ENCODE measurements around the gene GAREM1.
"Not testable (repeated sequence)": the region's sequence is repeated elsewhere in the genome, so short reads cannot be mapped to it uniquely, and the experiment has no call there.

The GAREM1 gene

DNA sequence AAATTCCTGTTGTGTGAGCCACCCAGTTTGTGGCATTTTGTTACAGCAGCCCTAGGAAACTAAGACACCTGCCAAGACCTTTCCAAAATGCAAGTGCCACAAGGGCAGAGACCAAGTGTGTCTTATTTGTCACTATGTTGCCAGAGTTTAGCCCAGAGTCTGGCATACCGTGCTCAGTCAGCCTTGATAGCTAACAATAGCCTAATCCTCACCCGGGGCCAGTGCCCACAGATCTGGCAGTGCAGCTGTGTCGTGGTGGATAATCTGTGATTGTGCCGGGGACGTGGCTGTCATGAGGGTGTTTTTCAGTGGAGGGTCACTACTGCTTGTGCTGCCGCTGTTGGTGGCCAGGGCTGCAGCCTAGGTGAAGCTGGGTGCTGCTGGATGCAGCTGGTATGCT is 227.3 kb downstream of the GAREM1 start:
- no peak for DNase-seq (ENCODE audit: low read depth)
- H3K4me3 ChIP-seq (ENCODE audit: low read depth, low read length): no peak overlapping the region
- TF ChIP-seq, protein P1, sequence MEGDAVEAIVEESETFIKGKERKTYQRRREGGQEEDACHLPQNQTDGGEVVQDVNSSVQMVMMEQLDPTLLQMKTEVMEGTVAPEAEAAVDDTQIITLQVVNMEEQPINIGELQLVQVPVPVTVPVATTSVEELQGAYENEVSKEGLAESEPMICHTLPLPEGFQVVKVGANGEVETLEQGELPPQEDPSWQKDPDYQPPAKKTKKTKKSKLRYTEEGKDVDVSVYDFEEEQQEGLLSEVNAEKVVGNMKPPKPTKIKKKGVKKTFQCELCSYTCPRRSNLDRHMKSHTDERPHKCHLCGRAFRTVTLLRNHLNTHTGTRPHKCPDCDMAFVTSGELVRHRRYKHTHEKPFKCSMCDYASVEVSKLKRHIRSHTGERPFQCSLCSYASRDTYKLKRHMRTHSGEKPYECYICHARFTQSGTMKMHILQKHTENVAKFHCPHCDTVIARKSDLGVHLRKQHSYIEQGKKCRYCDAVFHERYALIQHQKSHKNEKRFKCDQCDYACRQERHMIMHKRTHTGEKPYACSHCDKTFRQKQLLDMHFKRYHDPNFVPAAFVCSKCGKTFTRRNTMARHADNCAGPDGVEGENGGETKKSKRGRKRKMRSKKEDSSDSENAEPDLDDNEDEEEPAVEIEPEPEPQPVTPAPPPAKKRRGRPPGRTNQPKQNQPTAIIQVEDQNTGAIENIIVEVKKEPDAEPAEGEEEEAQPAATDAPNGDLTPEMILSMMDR (IDR thresholded peaks at IDR 0.05; ENCODE audit: low read depth, low read length, missing control alignments): no peak

- TF ChIP-seq, protein P1 (IDR thresholded peaks at IDR 0.05; ENCODE audit: low read depth, low read length, missing control alignments): no peak
- no peak for DNase-seq (ENCODE audit: low read depth)
- H3K4me3 ChIP-seq (ENCODE audit: low read depth, low read length): no peak overlapping the region
Measured at GRCh38 chr18:32242395-32242794, 228.3 kb downstream of the GAREM1 start.

GRCh38 chr18:32238635-32239268 is 231.9 kb downstream of the GAREM1 start:
- no peak for DNase-seq (ENCODE audit: low read depth)
- TF ChIP-seq, protein P1 (IDR thresholded peaks at IDR 0.05; ENCODE audit: low read depth, low read length, missing control alignments): no peak
- H3K4me3 ChIP-seq (ENCODE audit: low read depth, low read length): no peak overlapping the region

- TF ChIP-seq, protein P1 (IDR thresholded peaks at IDR 0.05; ENCODE audit: low read depth, low read length, missing control alignments): no peak
- no peak for DNase-seq (ENCODE audit: low read depth)
- no peak overlapping the region for H3K4me3 ChIP-seq (ENCODE audit: low read depth, low read length)
Measured at GRCh38 chr18:32237049-32237448, 233.6 kb downstream of the GAREM1 start.

- H3K4me3 ChIP-seq (ENCODE audit: low read depth, low read length); DNase-seq (ENCODE audit: low read depth): not testable (repeated sequence)
Measured at GRCh38 chr18:32233348-32233747, 237.3 kb downstream of the GAREM1 start.

DNA sequence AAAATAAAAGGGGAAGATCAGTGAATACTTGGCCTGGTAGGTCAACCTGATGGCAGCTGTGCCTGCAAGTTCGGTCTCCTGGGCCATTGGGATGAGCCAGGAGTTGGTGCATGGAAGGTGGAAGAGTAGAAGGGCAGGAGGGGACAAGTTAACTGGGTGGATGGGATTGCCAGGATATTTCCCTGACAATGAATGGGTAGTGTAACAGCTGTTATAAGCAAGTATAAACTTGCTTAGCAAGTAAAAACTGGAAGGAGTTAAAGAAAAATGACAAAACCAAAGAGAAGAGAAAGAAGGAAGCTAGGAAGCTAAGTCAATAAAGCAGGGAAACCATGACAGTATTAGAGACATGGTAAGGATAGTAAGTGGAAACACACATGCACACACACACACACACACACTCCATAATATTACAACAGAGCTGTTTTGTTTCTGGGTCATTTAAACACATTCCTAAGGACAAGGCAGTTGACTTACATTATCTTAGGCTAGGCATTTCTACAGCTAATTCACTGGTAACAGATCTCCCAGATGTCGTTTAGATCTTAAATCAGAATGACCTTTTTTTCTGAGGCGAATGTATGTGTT is 251.2 kb downstream of the GAREM1 start:
- TF ChIP-seq, protein P1 (IDR thresholded peaks at IDR 0.05; ENCODE audit: low read depth, low read length, missing control alignments): no peak
- DNase-seq (ENCODE audit: low read depth): no peak
- no peak overlapping the region for H3K4me3 ChIP-seq (ENCODE audit: low read depth, low read length)

GRCh38 chr18:32216390-32216789 is 254.3 kb downstream of the GAREM1 start:
- TF ChIP-seq, protein P1 (IDR thresholded peaks at IDR 0.05; ENCODE audit: low read depth, low read length, missing control alignments): no peak
- DNase-seq (ENCODE audit: low read depth): no peak
- no peak overlapping the region for H3K4me3 ChIP-seq (ENCODE audit: low read depth, low read length)

Data from GM12864 (cell line).